ENCODE measurements around the gene UGGT2. TPM values are rescaled to one million over a fixed set of nuclear protein-coding genes. Genes with fewer than 3 reads are reported as not detected.

Gene UGGT2
- total and polyA plus RNA-seq, 2 experiments from 2014 or later: 46.1 to 54.8 TPM

- TF ChIP-seq EZH2phosphoT487 (IDR thresholded peaks at IDR 0.05; ENCODE audit: insufficient read depth, low read depth): no peak
- no peak for TF ChIP-seq EZH2 (IDR thresholded peaks at IDR 0.05; ENCODE audit: insufficient read depth, poor library complexity, severe bottlenecking)
Observed at GRCh38 chr13:95822303-95822702, 230.9 kb downstream of the UGGT2 start.

GRCh38 chr13:95814495-95814894 is 238.7 kb downstream of the UGGT2 start:
- Histone ChIP-seq H3K9ac (no peak overlapping the region), H3K9me3 (ENCODE audit: low read depth) (no peaks in the 10 kb centered on the region), H3K79me2 (ENCODE audit: insufficient read depth) (no peaks in the 10 kb centered on the region), H3K4me3 (no peak overlapping the region), H3K9me2 (ENCODE audit: insufficient read depth) (no peaks in the 10 kb centered on the region), H2AFZ (no peak overlapping the region), H3K4me2 (ENCODE audit: unreplicated experiment) (no peak overlapping the region), H4K20me1 (ENCODE audit: insufficient read depth) (no peaks in the 10 kb centered on the region), H3K36me3 (ENCODE audit: low read depth) (peaks cover 5% of the 10 kb centered on the region; the same call in 1 of the 2 replicates), H3K27me3 (replicated peaks; ENCODE audit: insufficient read depth) (no peaks in the 10 kb centered on the region), H3F3A (ENCODE audit: insufficient read depth) (no peaks in the 10 kb centered on the region), H3K27ac (no peak overlapping the region), H3K4me1 (ENCODE audit: insufficient read depth) (no peaks in the 10 kb centered on the region)
- TF ChIP-seq EZH2 (IDR thresholded peaks at IDR 0.05; ENCODE audit: insufficient read depth, poor library complexity, severe bottlenecking): no peak
- TF ChIP-seq EZH2phosphoT487 (IDR thresholded peaks at IDR 0.05; ENCODE audit: insufficient read depth, low read depth): no peak
- no peak for DNase-seq
- WGBS, 2 experiments (ENCODE audit: low coverage in 1 of 2, low lambda C conversion rate in 2 of 2, missing lambda C conversion rate in 2 of 2): 97 to 100% methylated on average over 1 of the region's 1 CpG
- in situ Hi-C loops (cut with MboI): no loop called here

More at GRCh38 chr13:95822303-95822702, 230.9 kb downstream of the UGGT2 start:
- no peak for DNase-seq
- Histone ChIP-seq H3F3A (ENCODE audit: insufficient read depth) (no peaks in the 10 kb centered on the region), H3K79me2 (ENCODE audit: insufficient read depth) (no peaks in the 10 kb centered on the region), H2AFZ (no peak overlapping the region), H3K27me3 (replicated peaks; ENCODE audit: insufficient read depth) (no peaks in the 10 kb centered on the region), H3K4me1 (ENCODE audit: insufficient read depth) (no peaks in the 10 kb centered on the region), H3K9me3 (ENCODE audit: low read depth) (no peaks in the 10 kb centered on the region), H3K4me3 (no peak overlapping the region), H3K36me3 (ENCODE audit: low read depth) (peaks cover 10% of the 10 kb centered on the region), H3K9me2 (ENCODE audit: insufficient read depth) (no peaks in the 10 kb centered on the region), H3K9ac (no peak overlapping the region), H3K27ac (no peak overlapping the region), H4K20me1 (ENCODE audit: insufficient read depth) (no peaks in the 10 kb centered on the region), H3K4me2 (ENCODE audit: unreplicated experiment) (no peak overlapping the region)
- in situ Hi-C loops (cut with MboI): no loop called here
- 88 to 89% methylated on average over 5 of the region's 5 CpGs for WGBS, 2 experiments (ENCODE audit: low coverage in 1 of 2, low lambda C conversion rate in 2 of 2, missing lambda C conversion rate in 2 of 2)

- Histone ChIP-seq H3K27ac (no peak overlapping the region), H3K9me3 (ENCODE audit: low read depth) (no peaks in the 10 kb centered on the region), H3K4me3 (no peak overlapping the region), H3K9ac (no peak overlapping the region), H3F3A (ENCODE audit: insufficient read depth) (no peaks in the 10 kb centered on the region), H3K4me2 (ENCODE audit: unreplicated experiment) (no peak overlapping the region), H2AFZ (no peak overlapping the region), H3K36me3 (ENCODE audit: low read depth) (peaks cover 5% of the 10 kb centered on the region; the same call in 1 of the 2 replicates), H3K9me2 (ENCODE audit: insufficient read depth) (no peaks in the 10 kb centered on the region), H3K4me1 (ENCODE audit: insufficient read depth) (no peaks in the 10 kb centered on the region), H3K27me3 (replicated peaks; ENCODE audit: insufficient read depth) (no peaks in the 10 kb centered on the region), H4K20me1 (ENCODE audit: insufficient read depth) (no peaks in the 10 kb centered on the region), H3K79me2 (ENCODE audit: insufficient read depth) (no peaks in the 10 kb centered on the region)
- no peak for DNase-seq
- in situ Hi-C loops (cut with MboI): no loop called here
- WGBS, 2 experiments (ENCODE audit: low coverage in 1 of 2, low lambda C conversion rate in 2 of 2, missing lambda C conversion rate in 2 of 2): 97 to 99% methylated on average over 3 of the region's 3 CpGs
- TF ChIP-seq EZH2phosphoT487 (IDR thresholded peaks at IDR 0.05; ENCODE audit: insufficient read depth, low read depth) (no peak), EZH2 (IDR thresholded peaks at IDR 0.05; ENCODE audit: insufficient read depth, poor library complexity, severe bottlenecking) (no peak)
Observed at GRCh38 chr13:95813139-95813538, 240.1 kb downstream of the UGGT2 start.

- Histone ChIP-seq H3K79me2 (ENCODE audit: insufficient read depth) (no peaks in the 10 kb centered on the region), H2AFZ (no peak overlapping the region), H3K36me3 (ENCODE audit: low read depth) (peaks cover 5% of the 10 kb centered on the region; the same call in 1 of the 2 replicates), H4K20me1 (ENCODE audit: insufficient read depth) (no peaks in the 10 kb centered on the region), H3K27me3 (replicated peaks; ENCODE audit: insufficient read depth) (no peaks in the 10 kb centered on the region), H3K9me3 (ENCODE audit: low read depth) (no peaks in the 10 kb centered on the region), H3K4me2 (ENCODE audit: unreplicated experiment) (no peak overlapping the region), H3K27ac (no peak overlapping the region), H3K9ac (no peak overlapping the region), H3F3A (ENCODE audit: insufficient read depth) (no peaks in the 10 kb centered on the region), H3K4me1 (ENCODE audit: insufficient read depth) (no peaks in the 10 kb centered on the region), H3K4me3 (no peak overlapping the region), H3K9me2 (ENCODE audit: insufficient read depth) (no peaks in the 10 kb centered on the region)
- no peak for DNase-seq
- 92 to 96% methylated on average over 5 of the region's 5 CpGs for WGBS, 2 experiments (ENCODE audit: low coverage in 1 of 2, low lambda C conversion rate in 2 of 2, missing lambda C conversion rate in 2 of 2)
- TF ChIP-seq EZH2phosphoT487 (IDR thresholded peaks at IDR 0.05; ENCODE audit: insufficient read depth, low read depth): no peak
- TF ChIP-seq EZH2 (IDR thresholded peaks at IDR 0.05; ENCODE audit: insufficient read depth, poor library complexity, severe bottlenecking): no peak
- in situ Hi-C loops (cut with MboI): no loop called here
Observed at GRCh38 chr13:95809429-95809828, 243.8 kb downstream of the UGGT2 start.

- no peak overlapping the region for H3K4me3 ChIP-seq
Observed at GRCh38 chr13:95805921-95806320, 247.3 kb downstream of the UGGT2 start.

More at GRCh38 chr13:95805921-95806320, 247.3 kb downstream of the UGGT2 start:
- H3K9ac ChIP-seq: no peak overlapping the region
- no peaks in the 10 kb centered on the region for H3K79me2 ChIP-seq (ENCODE audit: insufficient read depth)
- H3K9me2 ChIP-seq (ENCODE audit: insufficient read depth): no peaks in the 10 kb centered on the region
- H4K20me1 ChIP-seq (ENCODE audit: insufficient read depth): no peaks in the 10 kb centered on the region
- no peak overlapping the region for H3K27ac ChIP-seq
- no peak overlapping the region for H3K4me2 ChIP-seq (ENCODE audit: unreplicated experiment)
- in situ Hi-C loops (cut with MboI): no loop called here
- H3K36me3 ChIP-seq (ENCODE audit: low read depth): no peaks in the 10 kb centered on the region; the same call in 1 of the 2 replicates
- no peak for DNase-seq
- H3K27me3 ChIP-seq (replicated peaks; ENCODE audit: insufficient read depth): no peaks in the 10 kb centered on the region
- TF ChIP-seq EZH2 (IDR thresholded peaks at IDR 0.05; ENCODE audit: insufficient read depth, poor library complexity, severe bottlenecking) (no peak), EZH2phosphoT487 (IDR thresholded peaks at IDR 0.05; ENCODE audit: insufficient read depth, low read depth) (no peak)
- no peak overlapping the region for H2AFZ ChIP-seq
- no peaks in the 10 kb centered on the region for H3K4me1 ChIP-seq (ENCODE audit: insufficient read depth)
- H3K9me3 ChIP-seq (ENCODE audit: low read depth): no peaks in the 10 kb centered on the region
- H3F3A ChIP-seq (ENCODE audit: insufficient read depth): no peaks in the 10 kb centered on the region

All from GM23248 (cell line).